RWPE2 (cell line): ENCODE data around the gene ATF7.

ENCODE experiments used
- ATAC-seq: fragments of 200-7000 bp; cut with Tn5 transposase; 3 replicates; pipeline ENCODE4 v1.9.1; 2021; ENCODE audit warnings: low read depth
- DNase-seq: peaks from one replicate; pipeline ENCODE4 v3.0.0-alpha.2; 2020; ENCODE audit warnings: low spot score
- H3K27ac ChIP-seq: fragments of 450-650 bp; 2 replicates; pipeline ENCODE4 v1.5.1; 2017; ENCODE audit warnings: mild to moderate bottlenecking; ENCODE audit not compliant: poor library complexity, severe bottlenecking
- H3K27me3 ChIP-seq: fragments of 250-450 bp; sonication (Bioruptor Pico); 2 replicates; pipeline ENCODE4 v1.5.1; 2021; ENCODE audit warnings: mild to moderate bottlenecking, moderate library complexity; ENCODE audit not compliant: insufficient read depth, poor library complexity, severe bottlenecking
- H3K36me3 ChIP-seq: fragments of 250-450 bp; sonication (Bioruptor Pico); 2 replicates; pipeline ENCODE4 v1.5.1; 2020; ENCODE audit warnings: low read depth, mild to moderate bottlenecking, moderate library complexity
- H3K4me1 ChIP-seq: fragments of 250-450 bp; sonication (Bioruptor Pico); 2 replicates; pipeline ENCODE4 v1.5.1; 2021; ENCODE audit warnings: mild to moderate bottlenecking, moderate library complexity; ENCODE audit not compliant: insufficient read depth, poor library complexity, severe bottlenecking
- H3K4me3 ChIP-seq: fragments of 250-450 bp; sonication (Bioruptor Pico); 2 replicates; pipeline ENCODE4 v1.5.1; 2021; ENCODE audit warnings: mild to moderate bottlenecking, moderate library complexity; ENCODE audit not compliant: severe bottlenecking
- H3K9me3 ChIP-seq: fragments of 250-450 bp; sonication (Bioruptor Pico); 2 replicates; pipeline ENCODE4 v1.5.1; 2021; ENCODE audit warnings: mild to moderate bottlenecking, moderate library complexity; ENCODE audit not compliant: severe bottlenecking
- TF ChIP-seq, protein P1 (sequence below): fragments of 450-650 bp; IDR thresholded peaks from one replicate; pipeline ENCODE4 v1.5.1; 2017; ENCODE audit warnings: mild to moderate bottlenecking, moderate library complexity; ENCODE audit not compliant: poor library complexity, severe bottlenecking

The ATF7 gene

DNA sequence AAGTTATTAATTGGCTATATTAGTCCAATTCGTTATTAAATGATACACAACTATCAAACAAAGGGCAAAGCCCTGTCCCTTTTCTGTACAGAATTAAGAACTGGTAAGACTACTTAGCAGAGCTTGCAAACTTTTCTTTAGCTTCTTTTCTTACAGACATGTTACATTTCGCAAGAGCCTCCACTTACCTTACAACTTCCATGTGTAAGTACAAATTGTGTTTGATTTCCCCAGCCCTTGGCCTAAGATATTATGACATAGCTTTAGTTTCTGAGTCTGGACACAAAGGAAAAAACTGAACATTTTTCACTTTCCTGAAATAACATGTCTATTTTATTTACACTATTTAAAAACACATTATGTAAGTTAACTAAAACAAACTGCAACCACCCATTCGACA, 1.7 kb downstream of the ATF7 start:
- peaks cover 13% of the 10 kb centered on the region for H3K4me1 ChIP-seq
- ATAC-seq (no peak), DNase-seq (no peak)
- TF ChIP-seq, protein P1, sequence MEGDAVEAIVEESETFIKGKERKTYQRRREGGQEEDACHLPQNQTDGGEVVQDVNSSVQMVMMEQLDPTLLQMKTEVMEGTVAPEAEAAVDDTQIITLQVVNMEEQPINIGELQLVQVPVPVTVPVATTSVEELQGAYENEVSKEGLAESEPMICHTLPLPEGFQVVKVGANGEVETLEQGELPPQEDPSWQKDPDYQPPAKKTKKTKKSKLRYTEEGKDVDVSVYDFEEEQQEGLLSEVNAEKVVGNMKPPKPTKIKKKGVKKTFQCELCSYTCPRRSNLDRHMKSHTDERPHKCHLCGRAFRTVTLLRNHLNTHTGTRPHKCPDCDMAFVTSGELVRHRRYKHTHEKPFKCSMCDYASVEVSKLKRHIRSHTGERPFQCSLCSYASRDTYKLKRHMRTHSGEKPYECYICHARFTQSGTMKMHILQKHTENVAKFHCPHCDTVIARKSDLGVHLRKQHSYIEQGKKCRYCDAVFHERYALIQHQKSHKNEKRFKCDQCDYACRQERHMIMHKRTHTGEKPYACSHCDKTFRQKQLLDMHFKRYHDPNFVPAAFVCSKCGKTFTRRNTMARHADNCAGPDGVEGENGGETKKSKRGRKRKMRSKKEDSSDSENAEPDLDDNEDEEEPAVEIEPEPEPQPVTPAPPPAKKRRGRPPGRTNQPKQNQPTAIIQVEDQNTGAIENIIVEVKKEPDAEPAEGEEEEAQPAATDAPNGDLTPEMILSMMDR: no peak
- H3K27me3 ChIP-seq: no peaks in the 10 kb centered on the region
- H3K27ac ChIP-seq: peak overlapping the region; percentile 43
- peak overlapping the region; percentile 63 for H3K4me3 ChIP-seq
- H3K9me3 ChIP-seq: no peaks in the 10 kb centered on the region
- no peaks in the 10 kb centered on the region; the same call in 1 of the 2 replicates for H3K36me3 ChIP-seq

DNA sequence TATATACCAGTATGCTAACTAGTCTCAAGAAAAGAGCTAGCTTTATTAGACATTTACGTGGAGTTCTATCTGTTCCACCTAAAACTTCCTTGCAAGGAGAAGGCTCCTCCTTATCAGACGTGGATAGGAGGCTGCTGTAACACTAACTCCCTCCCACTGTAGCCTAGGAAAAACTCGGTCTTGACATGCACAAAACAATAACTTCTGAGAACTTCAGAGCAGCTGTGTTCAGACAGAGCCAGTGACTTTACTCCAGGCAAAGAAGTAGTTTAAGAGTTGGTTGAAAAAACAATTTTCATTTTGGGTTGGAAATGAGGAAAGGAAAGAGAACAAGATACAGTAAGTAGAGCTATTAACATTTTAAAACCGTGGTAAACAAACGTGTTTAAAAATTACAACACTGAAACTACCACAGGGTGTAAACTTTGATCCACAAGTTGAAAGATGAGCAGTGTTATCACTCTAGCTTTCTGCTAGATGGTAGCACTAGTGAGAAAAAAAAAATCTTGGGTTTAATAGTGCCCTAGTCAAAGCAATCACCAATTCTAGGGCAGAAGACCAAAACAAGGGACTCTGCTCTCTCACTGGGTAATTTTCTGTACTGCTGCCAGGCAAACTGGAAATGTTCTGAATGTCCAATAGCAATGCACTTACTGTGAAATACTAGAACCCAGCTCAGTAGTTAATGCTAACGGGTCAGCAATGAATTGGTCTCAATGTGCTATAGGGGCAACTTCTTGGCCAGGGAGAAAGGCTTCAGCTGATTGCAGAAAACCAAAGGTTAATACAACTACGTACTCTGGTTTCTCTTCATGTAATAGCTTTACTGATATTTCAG, 2.4 kb downstream of the ATF7 start:
- Histone ChIP-seq H3K36me3 (no peaks in the 10 kb centered on the region; the same call in 1 of the 2 replicates), H3K27me3 (no peaks in the 10 kb centered on the region), H3K4me3 (no peak overlapping the region), H3K4me1 (peaks cover 13% of the 10 kb centered on the region), H3K27ac (peak overlapping the region; percentile 43), H3K9me3 (no peaks in the 10 kb centered on the region)
- TF ChIP-seq, protein P1: no peak
- peak; percentile 15; the same call in 1 of the 3 replicates for ATAC-seq
- DNase-seq: no peak

DNA sequence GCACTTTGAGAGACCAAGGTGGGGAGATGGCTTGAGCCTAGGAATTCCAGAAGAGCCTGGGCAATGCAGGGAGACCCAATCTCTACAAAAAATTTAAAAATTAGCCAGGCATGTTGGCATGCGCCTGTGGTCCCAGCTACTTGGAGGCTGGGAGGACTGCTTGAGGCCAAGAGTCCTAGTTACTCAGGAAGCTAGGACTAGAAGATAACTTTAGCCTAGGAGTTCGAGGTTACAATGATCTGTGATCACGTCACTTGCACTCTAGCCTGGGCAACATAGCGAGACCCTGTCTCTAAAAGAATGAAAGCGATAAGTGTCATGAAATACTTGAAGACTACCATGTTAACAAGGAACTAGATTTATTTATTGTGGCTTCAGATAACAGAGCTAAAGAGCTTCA, 3.5 kb downstream of the ATF7 start:
- no peak for DNase-seq
- H3K4me3 ChIP-seq: no peak overlapping the region
- H3K27me3 ChIP-seq: no peaks in the 10 kb centered on the region
- H3K36me3 ChIP-seq: peaks cover 5% of the 10 kb centered on the region; the same call in 1 of the 2 replicates
- no peak overlapping the region for H3K27ac ChIP-seq
- H3K4me1 ChIP-seq: peaks cover 18% of the 10 kb centered on the region
- TF ChIP-seq, protein P1: no peak
- no peaks in the 10 kb centered on the region for H3K9me3 ChIP-seq
- no peak for ATAC-seq

DNA sequence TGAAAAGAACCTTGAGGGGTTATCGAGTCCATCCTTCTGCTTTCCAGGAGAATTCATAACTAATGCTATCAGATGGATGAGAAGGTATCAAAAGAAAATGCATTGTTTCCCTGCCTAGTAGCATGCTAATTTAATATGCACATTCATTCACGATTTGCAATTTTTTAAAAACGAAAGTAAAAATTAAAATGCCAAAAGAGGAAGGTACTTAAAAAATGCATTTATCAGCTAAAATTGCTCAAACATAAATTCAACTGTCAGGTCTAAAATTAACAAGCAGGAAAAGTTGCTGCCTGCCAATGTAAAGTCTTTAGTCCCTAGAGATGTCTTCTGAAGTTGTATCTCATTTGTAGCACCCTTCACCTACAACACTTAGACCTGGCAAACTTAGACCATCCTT, 7.9 kb downstream of the ATF7 start:
- no peak for DNase-seq

More for the DNA sequence above, 7.9 kb downstream of the ATF7 start:
- ATAC-seq: no peak
- Histone ChIP-seq H3K27ac (no peak overlapping the region), H3K4me3 (peak overlapping the region; percentile 6), H3K4me1 (peaks cover 18% of the 10 kb centered on the region), H3K27me3 (no peaks in the 10 kb centered on the region), H3K36me3 (peaks cover 23% of the 10 kb centered on the region), H3K9me3 (no peaks in the 10 kb centered on the region)
- TF ChIP-seq, protein P1: no peak
